ENCODE measurements around the gene MBNL1.

GRCh38 chr3:152426393-152426792, 157.7 kb downstream of the MBNL1 start:
- TF ChIP-seq CTCF (conservative IDR thresholded peaks at IDR 0.05 in 1 of 2, IDR thresholded peaks at IDR 0.05 in 1 of 2; ENCODE audit: extremely low read depth in 1 of 2, insufficient read depth in 1 of 2, low read depth in 1 of 2, low read length in 2 of 2) (no peak), EZH2 (IDR thresholded peaks at IDR 0.05; ENCODE audit: borderline replicate concordance, low read length) (no peak)

Data from mammary epithelial cell (primary cell).